ENCODE measurements around the gene BCAS1.

DNA sequence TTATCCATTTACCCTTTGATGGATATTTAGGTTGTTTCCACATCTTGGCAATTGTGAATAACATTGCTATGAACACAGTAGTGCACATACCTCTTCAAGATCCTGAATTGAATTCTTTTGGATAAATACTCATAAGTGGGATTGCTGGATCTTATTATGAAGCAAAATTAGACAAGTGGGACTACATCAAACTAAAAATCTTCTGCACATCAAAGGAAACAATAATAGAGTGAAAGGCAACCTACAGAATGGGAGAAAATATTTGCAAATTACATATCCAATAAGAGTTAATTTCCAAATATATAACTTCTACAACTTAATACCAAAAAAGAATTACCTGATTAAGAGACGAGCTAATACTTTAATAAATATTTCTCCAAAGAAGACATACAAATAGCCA is 38.4 kb upstream of the BCAS1 start:
- TF ChIP-seq CTCF (IDR thresholded peaks at IDR 0.05; ENCODE audit: low read depth, low read length) (no peak), EZH2phosphoT487 (IDR thresholded peaks at IDR 0.05; ENCODE audit: low read depth) (no peak)

Measured in OCI-LY3 (cell line).